K562 treated with DMSO at 1 percent for 48 hours (cell line): ENCODE data around the gene OR7D2. TPM values are rescaled to one million over a fixed set of nuclear protein-coding genes. Genes with fewer than 3 reads are reported as not detected.

ENCODE experiments used
- total RNA-seq: library from RNA; unstranded; fragments of 300-600 nt; gene quantifications from 2 replicates; pipeline ENCODE4 v1.2.3, GENCODE V29; 2022; ENCODE audit warnings: low replicate concordance; ENCODE audit errors: extremely low read depth

Gene OR7D2
- total RNA-seq: not detected in 2 replicates

GRCh38 chr19:9178901-9179300 lies at the start of gene OR7D2:
Gene OR7D2, plus strand, starts transcription at chr19:9178979. Its CDS starts 6,803 bp downstream, at chr19:9185782.

GRCh38 chr19:9140159-9140874 lies 38.5 kb upstream of the OR7D2 start, which contains the start of gene ZNF317:
Gene ZNF317, plus strand, starts transcription at chr19:9140397. Its CDS starts 15,620 bp downstream, at chr19:9156017.

GRCh38 chr19:9219489-9219888 lies 40.7 kb downstream of the OR7D2 start, which contains the start of gene OR7D4:
Gene OR7D4, minus strand, starts transcription at chr19:9219589. Its CDS starts 4,752 bp downstream, at chr19:9214837.

Other genes with a start within 250 kb of the OR7D2 start
- not detected in 2 replicates for gene MUC16, start 168.6 kb upstream of the OR7D2 start, total RNA-seq
- not detected in 2 replicates for gene OR1M1, start 91.9 kb upstream of the OR7D2 start, total RNA-seq
- not detected in 2 replicates for gene OR7G2, start 71.5 kb upstream of the OR7D2 start, total RNA-seq
- not detected in 2 replicates for gene OR7G1, start 63.2 kb upstream of the OR7D2 start, total RNA-seq
- not detected in 2 replicates for gene OR7G3, start 52.0 kb upstream of the OR7D2 start, total RNA-seq
- gene ZNF317, start 38.6 kb upstream of the OR7D2 start, total RNA-seq: not detected in 2 replicates
- not detected in 2 replicates for gene OR7D4, start 40.6 kb downstream of the OR7D2 start, total RNA-seq
- gene OR7E24, start 72.0 kb downstream of the OR7D2 start, total RNA-seq: not detected in 2 replicates
- not detected in 2 replicates for gene ZNF699, start 130.9 kb downstream of the OR7D2 start, total RNA-seq
- not detected in 2 replicates for gene ZNF559, start 145.2 kb downstream of the OR7D2 start, total RNA-seq
- gene ZNF177, start 184.0 kb downstream of the OR7D2 start, total RNA-seq: not detected in 2 replicates